ENCODE measurements around the gene DAZAP1. TPM values are rescaled to one million over a fixed set of nuclear protein-coding genes. Genes with fewer than 3 reads are reported as not detected.
"Not testable (repeated sequence)": the region's sequence is repeated elsewhere in the genome, so short reads cannot be mapped to it uniquely, and the experiment has no call there.

Gene DAZAP1
- polyA plus RNA-seq, 3 donors, result 69.2 to 70.7 (median 69.7) TPM

GRCh38 chr19:1438933-1439354 lies 31.6 kb downstream of the DAZAP1 start:
- no peak for DNase-seq (ENCODE audit: low read depth in 3 of 3, low spot score in 2 of 3)

GRCh38 chr19:1439525-1440417 lies 32.4 kb downstream of the DAZAP1 start:
- DNase-seq (ENCODE audit: low read depth in 3 of 3, low spot score in 2 of 3), result not testable (repeated sequence)

- DNase-seq (ENCODE audit: low read depth in 3 of 3, low spot score in 2 of 3), result no peak
Measured at GRCh38 chr19:1440418-1440801, 33.0 kb downstream of the DAZAP1 start.

DNA sequence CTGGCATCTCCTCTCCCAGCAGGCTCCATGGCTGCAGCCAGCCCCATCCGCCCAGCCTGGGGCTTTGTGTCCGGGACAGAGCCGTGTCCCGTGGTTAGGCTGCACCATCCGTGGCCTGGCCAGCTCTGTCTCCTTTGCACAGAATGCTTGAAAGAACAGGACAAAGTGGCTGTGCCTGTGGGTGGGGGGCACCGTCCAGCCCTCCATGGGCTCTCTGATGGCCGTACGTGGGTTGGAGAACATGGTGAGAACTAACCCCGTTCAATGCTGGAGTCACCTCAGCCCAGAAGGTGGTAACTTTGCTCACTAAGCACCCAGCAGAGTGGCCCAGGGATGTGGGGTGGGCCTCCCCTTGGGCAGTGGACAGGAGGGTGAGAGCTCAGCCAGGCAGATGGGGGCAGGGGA lies 33.6 kb downstream of the DAZAP1 start:
- DNase-seq (ENCODE audit: low read depth in 3 of 3, low spot score in 2 of 3), result no peak

DNA sequence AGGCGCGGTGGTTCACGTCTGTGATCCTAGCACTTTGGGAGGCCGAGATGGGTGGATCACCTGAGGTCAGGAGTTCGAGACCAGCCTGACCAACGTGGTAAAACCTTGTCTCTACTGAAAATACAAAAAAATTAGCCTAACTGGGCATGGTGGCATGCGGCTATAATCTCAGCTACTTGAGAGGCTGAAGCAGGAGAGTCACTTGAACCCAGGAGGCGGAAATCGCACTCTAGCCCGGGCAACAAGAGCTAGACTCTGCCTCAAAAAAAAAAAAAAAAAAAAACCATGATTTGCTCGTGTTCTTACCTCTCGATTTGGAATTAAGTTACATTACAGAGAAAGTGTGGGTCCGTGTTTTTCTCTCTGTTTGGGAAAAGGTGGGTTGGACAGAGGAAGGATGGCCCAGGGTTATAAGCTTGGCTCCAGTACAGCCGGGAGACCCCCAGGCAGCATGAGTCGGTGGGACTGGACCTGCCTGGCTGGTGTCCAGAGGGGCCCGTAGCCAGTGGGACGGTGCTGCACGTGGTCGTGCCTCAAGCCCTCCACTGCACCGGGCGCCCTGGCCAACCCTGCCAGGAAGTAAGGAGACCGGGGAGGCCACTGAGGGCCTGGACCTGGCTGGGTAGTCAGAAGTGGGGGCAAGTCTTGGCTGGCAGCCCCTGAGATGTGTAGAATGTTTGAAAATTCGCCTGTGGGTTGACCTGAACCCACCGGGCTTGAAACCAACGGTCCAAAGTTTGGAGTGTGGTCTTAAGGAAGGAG lies 34.5 kb downstream of the DAZAP1 start:
- no peak for DNase-seq (ENCODE audit: low read depth in 3 of 3, low spot score in 2 of 3)

DNA sequence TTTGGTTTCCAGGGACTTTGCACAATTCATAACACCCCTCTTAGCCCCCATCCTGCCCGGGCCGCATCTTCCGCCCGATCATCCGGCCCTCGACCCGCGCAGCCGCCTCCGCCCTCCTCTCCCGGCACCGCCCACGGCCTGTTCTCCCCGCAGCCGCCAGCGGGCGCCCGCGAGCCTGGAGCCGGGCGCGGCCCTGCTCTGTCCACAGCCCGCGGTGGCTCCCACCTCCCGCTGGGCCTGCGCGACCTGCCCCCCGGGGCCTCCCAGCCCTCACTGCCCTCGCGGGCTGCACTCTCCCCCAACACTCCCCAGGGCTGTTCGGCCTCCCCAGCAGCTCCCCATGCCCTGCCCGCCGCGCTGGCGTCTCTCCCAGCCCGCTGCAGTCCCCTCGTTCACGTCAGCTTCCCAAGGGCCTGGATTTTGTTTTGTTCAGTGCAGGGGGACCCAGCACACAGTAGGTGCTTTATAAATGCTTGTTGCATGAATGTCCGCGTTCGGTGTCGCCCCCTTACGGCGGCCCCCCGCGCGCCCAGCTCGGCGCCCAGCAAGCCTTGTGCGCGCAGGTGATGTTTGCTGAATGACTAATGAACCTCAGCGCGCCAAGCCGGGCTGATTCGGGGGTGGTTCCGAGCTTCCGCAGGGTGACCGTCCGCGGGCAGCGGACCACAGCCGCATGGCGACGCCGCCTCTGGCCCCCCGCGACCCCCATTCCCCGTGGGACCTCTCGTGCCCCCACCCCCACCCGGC lies 38.0 kb downstream of the DAZAP1 start:
- DNase-seq (ENCODE audit: low read depth in 3 of 3, low spot score in 2 of 3), result no peak

DNA sequence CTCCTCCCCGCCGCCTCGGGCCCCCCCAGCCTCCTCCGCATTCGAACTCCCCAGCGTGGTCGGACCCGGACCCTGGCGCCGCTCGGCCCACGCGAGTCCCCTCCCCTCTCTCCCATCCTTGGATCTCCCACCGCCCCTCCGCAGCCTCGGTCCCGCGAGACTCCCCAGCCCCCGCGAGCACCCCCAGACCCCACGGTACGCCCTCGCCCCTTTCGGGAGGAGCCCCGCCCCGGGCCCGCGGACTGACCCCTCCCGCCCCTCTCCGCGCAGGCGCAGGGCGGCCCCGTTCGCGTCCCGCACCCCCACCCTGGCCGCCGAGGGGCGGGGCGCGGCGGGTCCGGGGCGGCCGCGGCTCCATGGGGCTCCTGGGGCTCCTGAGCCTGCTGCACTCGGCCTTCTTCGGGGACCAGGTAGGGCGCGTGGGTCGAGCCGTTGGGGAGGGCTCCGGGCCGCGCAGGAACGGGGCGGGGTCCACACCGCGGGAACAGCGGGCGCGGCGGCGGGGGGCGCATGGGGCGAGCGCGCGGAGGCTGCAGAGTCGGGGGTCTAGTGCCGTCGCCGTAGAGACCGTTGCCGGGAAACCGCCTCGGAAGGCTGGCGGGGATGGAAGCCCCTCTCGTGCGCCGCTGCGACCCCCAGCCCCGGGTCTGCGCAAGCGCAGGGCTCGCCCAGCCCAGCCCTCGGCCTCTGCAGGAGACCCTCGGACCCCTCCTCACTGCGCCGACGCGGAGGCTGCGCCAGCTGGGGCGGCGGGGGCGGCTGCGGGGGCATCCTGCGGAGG lies 38.7 kb downstream of the DAZAP1 start:
- DNase-seq (ENCODE audit: low read depth in 3 of 3, low spot score in 2 of 3), result no peak

GRCh38 chr19:1446713-1447481 lies 39.5 kb downstream of the DAZAP1 start:
- no peak for DNase-seq (ENCODE audit: low read depth in 3 of 3, low spot score in 2 of 3)

DNA sequence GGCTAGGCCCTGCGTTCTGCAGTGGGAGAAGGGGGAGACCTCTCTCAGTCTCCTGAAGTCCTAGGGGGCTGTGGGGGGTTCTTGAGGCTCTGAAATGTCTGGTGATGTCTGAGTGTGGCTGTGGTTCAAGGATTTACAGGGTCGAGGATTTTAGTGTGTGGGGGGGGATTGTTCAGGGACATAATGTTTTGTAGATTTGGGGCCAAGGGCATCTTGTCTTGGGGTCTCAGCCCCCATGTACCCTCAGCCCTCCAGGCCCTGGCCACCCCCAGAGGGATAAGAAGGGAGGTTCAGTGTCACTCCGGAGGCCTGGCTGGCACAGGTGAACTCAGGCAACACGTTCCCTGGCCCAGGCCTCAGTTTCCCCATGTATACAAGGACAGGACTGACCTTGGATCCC lies 40.1 kb downstream of the DAZAP1 start:
- DNase-seq (ENCODE audit: low read depth in 3 of 3, low spot score in 2 of 3), result no peak

DNA sequence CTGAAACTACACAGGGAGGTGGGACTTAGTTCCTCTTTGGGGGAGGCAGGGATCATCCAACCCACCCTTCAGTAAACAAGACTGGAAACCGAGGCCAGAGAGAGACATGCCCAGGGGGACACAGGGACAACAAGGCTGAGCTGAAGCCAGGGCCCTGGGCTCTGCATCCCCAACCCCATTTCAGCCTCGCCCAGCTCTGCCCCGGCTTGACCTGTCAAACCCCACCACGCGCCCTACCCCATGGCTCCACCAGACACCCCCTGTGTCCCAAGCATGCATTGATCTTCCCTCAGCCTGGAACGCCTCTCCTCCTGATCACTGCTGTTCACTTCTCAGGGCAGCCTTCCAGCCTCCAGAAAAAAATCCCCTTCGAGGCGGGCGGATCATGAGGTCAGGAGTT lies 40.6 kb downstream of the DAZAP1 start:
- no peak for DNase-seq (ENCODE audit: low read depth in 3 of 3, low spot score in 2 of 3)

GRCh38 chr19:1449467-1450442 lies 42.4 kb downstream of the DAZAP1 start, which contains the start of gene APC2:
APC2 (plus strand) TSS chr19:1450121; CDS start chr19:1453002, 2,881 bp downstream.
- DNase-seq (ENCODE audit: low read depth in 3 of 3, low spot score in 2 of 3), result no peak

GRCh38 chr19:1450735-1451731 lies 43.6 kb downstream of the DAZAP1 start:
- no peak for DNase-seq (ENCODE audit: low read depth in 3 of 3, low spot score in 2 of 3)

DNA sequence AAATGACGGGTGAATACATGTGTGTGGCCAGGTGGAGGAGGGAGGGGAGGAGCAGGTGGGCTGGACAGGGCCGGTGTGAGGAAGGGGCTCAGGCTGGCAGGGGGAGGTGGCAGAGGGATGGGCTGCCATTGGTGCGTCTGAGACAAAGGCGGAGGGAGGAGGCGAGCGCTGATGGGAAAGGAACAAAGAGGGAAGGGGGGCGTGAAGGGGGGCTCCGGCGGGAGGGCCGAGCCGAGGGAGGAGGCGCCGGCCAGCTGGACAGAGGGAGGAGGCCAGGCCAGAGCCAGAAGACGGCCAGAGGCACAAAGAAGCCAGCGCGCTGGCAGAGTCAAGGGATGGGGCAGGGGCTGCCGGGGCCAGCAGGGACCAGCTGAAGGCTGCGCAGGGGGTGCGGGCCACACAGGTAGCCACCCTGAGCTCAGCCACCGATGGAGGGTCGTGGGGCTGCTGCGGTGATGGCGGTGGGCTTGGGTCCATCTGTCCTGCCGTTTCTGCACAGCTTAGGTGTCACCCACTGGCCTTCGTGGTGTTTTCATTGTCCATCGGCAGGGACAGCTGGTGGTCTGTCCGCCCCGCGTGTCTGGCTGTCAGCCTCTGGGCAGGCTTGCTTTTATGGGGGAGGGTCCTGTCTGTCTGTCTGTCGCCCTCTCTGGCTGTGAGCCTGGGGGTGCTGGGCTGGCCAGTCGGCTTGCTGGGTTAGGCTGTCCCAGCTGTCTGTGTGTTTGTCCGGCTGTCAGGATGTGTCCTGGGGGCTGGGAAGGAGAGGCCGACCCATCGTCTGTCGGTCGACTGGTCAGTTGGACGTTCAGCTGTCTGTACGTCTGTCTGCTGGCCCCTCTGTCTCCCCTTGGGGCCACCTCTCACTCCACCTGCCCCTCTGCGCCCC lies 44.8 kb downstream of the DAZAP1 start:
- no peak for DNase-seq (ENCODE audit: low read depth in 3 of 3, low spot score in 2 of 3)

DNA sequence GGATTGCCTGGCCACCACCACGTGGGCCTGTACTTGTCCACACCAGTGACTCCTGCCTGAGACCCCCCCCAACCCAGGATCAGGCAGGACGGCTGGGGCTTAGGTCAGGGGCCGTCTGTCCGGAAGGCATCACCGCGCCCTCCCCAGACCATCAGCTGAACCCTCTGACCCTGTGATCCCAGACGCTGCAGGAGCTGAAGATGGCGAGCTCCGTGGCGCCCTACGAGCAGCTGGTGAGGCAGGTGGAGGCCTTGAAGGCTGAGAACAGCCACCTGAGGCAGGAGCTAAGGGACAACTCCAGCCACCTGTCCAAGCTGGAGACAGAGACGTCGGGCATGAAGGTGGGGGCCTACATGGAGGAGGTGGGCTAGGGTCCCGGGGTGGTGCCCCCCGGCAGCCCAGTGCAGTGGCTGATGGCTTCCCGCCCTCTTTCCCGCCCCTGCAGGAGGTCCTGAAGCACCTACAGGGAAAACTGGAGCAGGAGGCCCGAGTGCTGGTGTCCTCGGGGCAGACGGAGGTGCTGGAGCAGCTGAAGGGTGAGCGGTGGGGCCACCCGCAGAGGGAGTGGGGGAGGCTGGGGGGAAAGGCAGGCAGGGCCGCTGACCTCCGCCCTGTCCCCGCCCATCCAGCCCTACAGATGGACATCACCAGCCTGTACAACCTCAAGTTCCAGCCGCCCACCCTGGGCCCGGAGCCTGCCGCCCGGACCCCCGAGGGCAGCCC lies 45.6 kb downstream of the DAZAP1 start:
- DNase-seq (ENCODE audit: low read depth in 3 of 3, low spot score in 2 of 3), result no peak

Measured in right renal cortex interstitium (tissue), 3 donors.